Liver (tissue), 9 donors: ENCODE measurements around the gene CEACAM21. TPM values are rescaled to one million over a fixed set of nuclear protein-coding genes. Genes with fewer than 3 reads are reported as not detected.

Source experiments
- DNase-seq: peaks from one replicate; pipeline ENCODE4 v3.0.0-alpha.2; 2017; ENCODE audit warnings: low spot score
- H3K27ac ChIP-seq, 2 donors: one replicate each; pipeline ENCODE4 v1.7.0; 2013; ENCODE audit warnings: inconsistent platforms in 2 of 2, low read length in 2 of 2, control low read depth in 1 of 2, low read depth in 1 of 2, mild to moderate bottlenecking in 1 of 2
- H3K27me3 ChIP-seq, 4 donors: one replicate each; pipeline versions ENCODE4 v1.6.1 to v1.7.0; 2013; ENCODE audit warnings: low read length in 3 of 4, inconsistent platforms in 1 of 4, mild to moderate bottlenecking in 1 of 4, moderate library complexity in 1 of 4; ENCODE audit not compliant: control insufficient read depth in 4 of 4, insufficient read depth in 4 of 4
- H3K36me3 ChIP-seq, 4 donors: one replicate each; pipeline versions ENCODE4 v1.6.1 to v1.7.0; 2013; ENCODE audit warnings: low read length in 3 of 4, mild to moderate bottlenecking in 3 of 4, low read depth in 1 of 4, moderate library complexity in 1 of 4; ENCODE audit not compliant: control insufficient read depth in 4 of 4, insufficient read depth in 3 of 4
- H3K4me1 ChIP-seq, 4 donors: one replicate each; pipeline versions ENCODE4 v1.6.1 to v1.7.0; 2013; ENCODE audit warnings: low read length in 3 of 4, mild to moderate bottlenecking in 3 of 4, moderate library complexity in 1 of 4; ENCODE audit not compliant: control insufficient read depth in 4 of 4, insufficient read depth in 4 of 4
- H3K4me3 ChIP-seq, 3 donors: one replicate each; pipeline versions ENCODE4 v1.6.1 to v1.7.0; 2013; ENCODE audit warnings: low read length in 3 of 3, control low read depth in 1 of 3, low read depth in 1 of 3, mild to moderate bottlenecking in 1 of 3
- H3K9ac ChIP-seq, 2 donors: one replicate each; pipeline ENCODE4 v1.7.0; 2013; ENCODE audit warnings: low read length in 2 of 2, mild to moderate bottlenecking in 2 of 2, moderate library complexity in 2 of 2, control low read depth in 1 of 2, low read depth in 1 of 2
- H3K9me3 ChIP-seq, 4 donors: one replicate each; pipeline versions ENCODE4 v1.6.1 to v1.7.0; 2013; ENCODE audit warnings: low read length in 3 of 4; ENCODE audit not compliant: control insufficient read depth in 4 of 4
- EGR1 ChIP-seq, 2 donors: IDR thresholded peaks; 2 replicates each; pipeline ENCODE4 v1.6.1; 2016 to 2018; ENCODE audit warnings: antibody characterized with exemption in 2 of 2, low read depth in 2 of 2
- FOXA1 ChIP-seq: IDR thresholded peaks from 2 replicates; pipeline ENCODE4 v1.6.1; 2016; ENCODE audit warnings: antibody characterized with exemption
- GABPA ChIP-seq, 2 donors: IDR thresholded peaks in 1 of 2; conservative IDR thresholded peaks in 1 of 2; 2 replicates each; pipeline ENCODE4 v1.6.1; 2016; ENCODE audit warnings: antibody characterized with exemption in 2 of 2, mild to moderate bottlenecking in 1 of 2, moderate library complexity in 1 of 2
- HNF4A ChIP-seq, 2 donors: conservative IDR thresholded peaks; 2 replicates each; pipeline ENCODE4 v1.6.1; 2016; ENCODE audit warnings: antibody characterized with exemption in 2 of 2, mild to moderate bottlenecking in 2 of 2
- HNF4G ChIP-seq: IDR thresholded peaks from 2 replicates; pipeline ENCODE4 v1.6.1; 2016; ENCODE audit warnings: antibody characterized with exemption
- NR2F2 ChIP-seq: IDR thresholded peaks from 2 replicates; pipeline ENCODE4 v1.6.1; 2016; ENCODE audit warnings: antibody characterized with exemption
- RAD21 ChIP-seq, 2 donors: IDR thresholded peaks; 2 replicates each; pipeline ENCODE4 v1.6.1; 2016; ENCODE audit warnings: antibody characterized with exemption in 2 of 2, mild to moderate bottlenecking in 2 of 2
- RXRA ChIP-seq, 2 donors: IDR thresholded peaks; 2 replicates each; pipeline ENCODE4 v1.6.1; 2017 to 2018; ENCODE audit warnings: antibody characterized with exemption in 2 of 2, mild to moderate bottlenecking in 1 of 2
- SP1 ChIP-seq: IDR thresholded peaks from 2 replicates; pipeline ENCODE4 v1.6.1; 2018; ENCODE audit warnings: antibody characterized with exemption, mild to moderate bottlenecking
- TAF1 ChIP-seq: conservative IDR thresholded peaks from 2 replicates; pipeline ENCODE4 v1.6.1; 2016; ENCODE audit warnings: antibody characterized with exemption, mild to moderate bottlenecking
- ZBTB33 ChIP-seq: IDR thresholded peaks from 2 replicates; pipeline ENCODE4 v1.6.1; 2016; ENCODE audit warnings: antibody characterized with exemption
- WGBS: extraction: QIAGEN DNeasy Blood & Tissue Kit; methylation state at CpG from one replicate; pipeline ENCODE4 v1.1.7; 2013; 5-methylcytosine and 5-hydroxymethylcytosine counted together
- polyA plus RNA-seq, 2 donors: library from polyadenylated mRNA; stranded (reverse) in 1 of 2; unstranded in 1 of 2; fragments of 200-250 nt in 1 of 2; fragments of >200 nt in 1 of 2; fragmentation: Nextera tagmentation in 1 of 2; extraction: Ambion mirVana in 1 of 2; gene quantifications; one replicate each; pipeline versions ENCODE4 v1.2.1 to v1.2.3, GENCODE V29; 2013 to 2015
- total RNA-seq, 2 donors: library from RNA; depleted of rRNA; stranded (reverse); fragments of >200 nt; gene quantifications; one replicate each; pipeline ENCODE4 v1.2.3, GENCODE V29; 2014
- TF ChIP-seq, protein P1 (sequence below): IDR thresholded peaks from 2 replicates; pipeline ENCODE4 v1.6.1; 2016; ENCODE audit warnings: antibody characterized with exemption
- TF ChIP-seq, protein P2 (sequence below): fragments of 150-350 bp; IDR thresholded peaks from 2 replicates; pipeline ENCODE4 v1.5.1; 2017; ENCODE audit warnings: improper control_type of control experiment, low read depth, low read length; ENCODE audit not compliant: missing input control
- donor health status: healthy.
- donor health status: healthy.
- donor health status: healthy.
- donor health status: healthy.
- donor health status: healthy.

Gene CEACAM21
- total and polyA plus RNA-seq, 4 donors, result 0.58 to 2.5 (median 1.8) TPM

DNA sequence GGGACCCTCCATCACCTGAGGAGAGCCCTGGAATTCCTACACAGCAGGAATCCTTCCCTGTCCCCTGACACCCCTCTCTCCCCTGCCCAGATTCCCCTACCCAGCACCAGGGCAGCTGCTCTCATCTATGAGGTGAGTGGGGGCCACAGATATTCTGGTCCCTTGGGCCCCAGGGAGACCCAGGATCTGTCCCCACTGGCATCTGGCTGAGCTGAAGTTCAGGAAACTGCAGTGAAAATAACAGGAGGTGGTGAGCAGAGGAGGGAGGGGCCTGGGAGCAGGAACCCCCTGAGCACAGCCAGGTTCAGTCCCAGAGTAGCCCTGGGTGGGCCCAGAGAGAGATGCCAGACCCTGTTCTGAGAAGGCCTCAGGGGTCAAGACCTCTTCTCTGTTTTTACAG, 10.1 kb downstream of the CEACAM21 start:
- Histone ChIP-seq H3K27me3 (peaks cover 0 to 4% (median 0%) of the 10 kb centered on the region in 4 donors), H3K9me3 (peaks cover 0 to 5% (median 0%) of the 10 kb centered on the region in 4 donors), H3K27ac (no peak overlapping the region), H3K36me3 (no peaks in the 10 kb centered on the region), H3K9ac (no peak overlapping the region), H3K4me1 (no peaks in the 10 kb centered on the region), H3K4me3 (no peak overlapping the region)
- no peak for TF ChIP-seq TAF1
- no peak for TF ChIP-seq RAD21 (IDR thresholded peaks at IDR 0.05)
- TF ChIP-seq HNF4A (conservative IDR thresholded peaks at IDR 0.05), result no peak
- no peak for TF ChIP-seq NR2F2
- no peak for TF ChIP-seq SP1
- no peak for DNase-seq

GRCh38 chr19:41587101-41587837, 11.3 kb downstream of the CEACAM21 start:
- H3K27ac ChIP-seq, result no peak overlapping the region
- peaks cover 0 to 4% (median 0%) of the 10 kb centered on the region in 4 donors for H3K27me3 ChIP-seq
- TF ChIP-seq FOXA1, result no peak
- no peak for TF ChIP-seq GABPA (IDR thresholded peaks at IDR 0.05 in 1 of 2, conservative IDR thresholded peaks at IDR 0.05 in 1 of 2)
- peaks cover 0 to 2% (median 0%) of the 10 kb centered on the region in 4 donors for H3K9me3 ChIP-seq
- H3K4me3 ChIP-seq, result no peak overlapping the region
- 58% methylated on average over 9 of the region's 9 CpGs for WGBS
- no peaks in the 10 kb centered on the region for H3K36me3 ChIP-seq
- H3K9ac ChIP-seq, result no peak overlapping the region
- H3K4me1 ChIP-seq, result no peaks in the 10 kb centered on the region
- DNase-seq, result no peak

DNA sequence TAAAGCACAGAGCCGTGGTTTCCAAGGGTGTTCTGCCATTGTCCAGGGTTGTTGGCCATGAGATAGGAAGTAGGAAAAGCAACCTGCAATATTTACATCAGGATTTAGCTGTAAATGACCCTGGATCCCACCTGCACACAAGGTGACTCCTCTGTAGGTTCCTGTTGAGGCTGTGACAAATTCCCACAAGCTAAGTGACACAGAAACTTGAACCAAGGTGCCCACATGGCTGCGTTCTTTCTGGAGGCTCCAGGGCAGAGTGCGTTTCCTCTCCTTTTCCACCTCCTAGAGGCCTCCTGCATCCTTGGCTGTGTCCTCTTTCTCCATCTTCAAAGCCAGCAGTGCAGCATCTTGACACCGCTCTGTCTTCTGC, 11.9 kb downstream of the CEACAM21 start:
- TF ChIP-seq, protein P1, sequence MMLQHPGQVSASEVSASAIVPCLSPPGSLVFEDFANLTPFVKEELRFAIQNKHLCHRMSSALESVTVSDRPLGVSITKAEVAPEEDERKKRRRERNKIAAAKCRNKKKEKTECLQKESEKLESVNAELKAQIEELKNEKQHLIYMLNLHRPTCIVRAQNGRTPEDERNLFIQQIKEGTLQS, result no peak
- TF ChIP-seq HNF4G (no peak), EGR1 (IDR thresholded peaks at IDR 0.05; ENCODE audit: low read depth in 2 of 2) (no peak), NR2F2 (no peak), ZBTB33 (no peak), RXRA (IDR thresholded peaks at IDR 0.05) (no peak), HNF4A (conservative IDR thresholded peaks at IDR 0.05) (no peak), SP1 (no peak)
- TF ChIP-seq, protein P2, sequence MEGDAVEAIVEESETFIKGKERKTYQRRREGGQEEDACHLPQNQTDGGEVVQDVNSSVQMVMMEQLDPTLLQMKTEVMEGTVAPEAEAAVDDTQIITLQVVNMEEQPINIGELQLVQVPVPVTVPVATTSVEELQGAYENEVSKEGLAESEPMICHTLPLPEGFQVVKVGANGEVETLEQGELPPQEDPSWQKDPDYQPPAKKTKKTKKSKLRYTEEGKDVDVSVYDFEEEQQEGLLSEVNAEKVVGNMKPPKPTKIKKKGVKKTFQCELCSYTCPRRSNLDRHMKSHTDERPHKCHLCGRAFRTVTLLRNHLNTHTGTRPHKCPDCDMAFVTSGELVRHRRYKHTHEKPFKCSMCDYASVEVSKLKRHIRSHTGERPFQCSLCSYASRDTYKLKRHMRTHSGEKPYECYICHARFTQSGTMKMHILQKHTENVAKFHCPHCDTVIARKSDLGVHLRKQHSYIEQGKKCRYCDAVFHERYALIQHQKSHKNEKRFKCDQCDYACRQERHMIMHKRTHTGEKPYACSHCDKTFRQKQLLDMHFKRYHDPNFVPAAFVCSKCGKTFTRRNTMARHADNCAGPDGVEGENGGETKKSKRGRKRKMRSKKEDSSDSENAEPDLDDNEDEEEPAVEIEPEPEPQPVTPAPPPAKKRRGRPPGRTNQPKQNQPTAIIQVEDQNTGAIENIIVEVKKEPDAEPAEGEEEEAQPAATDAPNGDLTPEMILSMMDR, result no peak
- Histone ChIP-seq H3K4me3 (no peak overlapping the region), H3K36me3 (no peaks in the 10 kb centered on the region), H3K27me3 (peaks cover 0 to 4% (median 0%) of the 10 kb centered on the region in 4 donors), H3K4me1 (no peaks in the 10 kb centered on the region), H3K9me3 (no peaks in the 10 kb centered on the region), H3K27ac (no peak overlapping the region), H3K9ac (no peak overlapping the region)
- WGBS, result 61% methylated on average over 4 of the region's 4 CpGs
- no peak for DNase-seq
